ENCODE results near the gene DYNLT4. TPM values are rescaled to one million over a fixed set of nuclear protein-coding genes. Genes with fewer than 3 reads are reported as not detected.

DYNLT4 gene
- total and polyA plus RNA-seq, 2 of the 13 experiments (the other 11 are each of a cell fraction or from before 2014, with no cell fraction given): 0.77 TPM; not detected in 1

- TF ChIP-seq ZNF362 (CRISPR knock-in tag; IDR thresholded peaks at IDR 0.05; ENCODE audit: borderline replicate concordance): 0 out of 2 replicates have a peak, but pooled peaks have one; percentile 65
- 0 out of 2 replicates have a peak, but pooled peaks have one; percentile 33 for TF ChIP-seq DNMT3B (CRISPR knock-in tag; conservative IDR thresholded peaks at IDR 0.05)
- peak; percentile 19 for TF ChIP-seq TFDP1 (CRISPR knock-in tag; IDR thresholded peaks at IDR 0.05; ENCODE audit: borderline replicate concordance)
- TF ChIP-seq MYC (CRISPR knock-in tag; IDR thresholded peaks at IDR 0.05; ENCODE audit: borderline replicate concordance): no peak
- TF ChIP-seq ZHX2 (IDR thresholded peaks at IDR 0.05; ENCODE audit: low read depth): no peak
- no peak for TF ChIP-seq ZHX2 (CRISPR knock-in tag; IDR thresholded peaks at IDR 0.05; ENCODE audit: borderline replicate concordance)
- TF ChIP-seq ETV6 (CRISPR knock-in tag; conservative IDR thresholded peaks at IDR 0.05): peak; percentile 25; the same call in 1 of the 2 replicates
- TF ChIP-seq ONECUT2 (CRISPR knock-in tag; IDR thresholded peaks at IDR 0.05): no peak
- TF ChIP-seq RBAK (CRISPR knock-in tag; IDR thresholded peaks at IDR 0.05): no peak
- TF ChIP-seq ZNF790 (CRISPR knock-in tag; IDR thresholded peaks at IDR 0.05; ENCODE audit: borderline replicate concordance): no peak
- peak; percentile 86 for TF ChIP-seq STAT5B (CRISPR knock-in tag; IDR thresholded peaks at IDR 0.05)
- no peak for TF ChIP-seq SRSF4 (IDR thresholded peaks at IDR 0.05; ENCODE audit: low read depth, low read length, poor library complexity, severe bottlenecking)
Measured at GRCh38 chr1:44819608-44820327, 12.6 kb upstream of the DYNLT4 start (continued).
